Stimulated activated CD4-positive, alpha-beta T cell treated with anti-CD3 and anti-CD28 coated beads, Interleukin-4, amount 100 ng/mL, for 1 hour (primary cell): Measurements from ENCODE around the gene ZP3.
"Not testable (repeated sequence)": the region's sequence is repeated elsewhere in the genome, so short reads cannot be mapped to it uniquely, and the experiment has no call there.

Source experiments
- DNase-seq: peaks from one replicate; pipeline ENCODE4 v3.0.0-alpha.2; 2020

The ZP3 gene

DNA sequence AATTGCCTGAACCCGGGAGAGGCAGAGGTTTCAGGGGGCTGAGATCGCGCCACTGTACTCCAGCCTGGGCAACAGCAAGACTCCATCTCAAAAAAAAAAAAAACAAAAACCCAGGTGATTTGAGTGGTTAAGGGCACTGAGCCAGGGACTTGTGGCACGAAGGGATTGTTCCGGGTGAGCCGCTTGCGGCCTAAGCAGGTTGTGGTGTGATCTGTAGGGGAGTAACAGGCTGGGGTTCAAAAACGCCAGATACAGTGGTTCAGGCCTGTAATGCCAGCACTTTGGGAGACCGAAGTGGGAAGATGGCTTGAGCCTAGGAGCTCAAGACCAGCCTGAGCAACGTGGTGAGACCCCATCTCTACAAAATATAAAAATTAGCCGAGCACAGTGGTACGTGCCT lies 19.1 kb downstream of the ZP3 start:
- not testable (repeated sequence) for DNase-seq

DNA sequence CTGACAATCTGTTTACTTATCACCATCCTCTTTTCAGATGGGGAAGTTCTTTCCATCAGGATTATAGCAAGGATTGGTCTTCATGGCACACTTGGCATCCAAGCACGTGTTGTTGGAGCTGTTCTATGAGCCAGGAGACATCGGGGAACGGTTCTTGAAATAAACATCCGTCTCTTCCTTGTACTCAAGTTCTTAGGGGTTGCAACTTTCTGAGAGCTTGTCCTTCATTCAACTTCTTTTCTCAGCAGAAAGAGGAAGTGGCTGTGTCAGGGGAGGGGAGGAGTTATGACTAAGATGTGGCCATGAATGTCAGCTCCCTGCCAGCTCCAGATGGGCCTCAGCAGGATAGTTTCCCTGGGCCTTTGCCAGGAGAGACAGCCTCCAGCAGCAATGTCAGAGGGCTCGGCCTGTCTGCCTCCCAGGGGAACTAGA lies 20.8 kb downstream of the ZP3 start:
- not testable (repeated sequence) for DNase-seq

DNA sequence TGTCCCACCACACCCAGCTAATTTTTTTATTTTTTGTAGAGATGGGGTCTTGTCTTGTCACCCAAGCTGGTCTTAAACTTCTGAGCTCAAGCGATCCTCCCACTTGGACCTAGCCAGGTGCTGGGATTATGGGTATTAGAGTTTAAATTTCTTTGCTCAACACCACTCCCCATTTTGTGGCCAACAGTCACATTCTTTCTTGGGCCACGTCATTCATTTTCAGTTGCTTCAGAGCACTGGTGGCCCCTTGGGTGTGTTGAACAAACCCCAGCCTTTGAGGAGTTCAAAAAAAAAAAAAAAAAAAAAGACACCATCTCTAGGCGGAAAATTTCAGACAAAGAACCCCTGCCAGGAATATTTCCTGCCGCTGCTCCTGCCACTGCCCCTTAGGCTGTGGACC lies 32.3 kb downstream of the ZP3 start:
- DNase-seq, result not testable (repeated sequence)

DNA sequence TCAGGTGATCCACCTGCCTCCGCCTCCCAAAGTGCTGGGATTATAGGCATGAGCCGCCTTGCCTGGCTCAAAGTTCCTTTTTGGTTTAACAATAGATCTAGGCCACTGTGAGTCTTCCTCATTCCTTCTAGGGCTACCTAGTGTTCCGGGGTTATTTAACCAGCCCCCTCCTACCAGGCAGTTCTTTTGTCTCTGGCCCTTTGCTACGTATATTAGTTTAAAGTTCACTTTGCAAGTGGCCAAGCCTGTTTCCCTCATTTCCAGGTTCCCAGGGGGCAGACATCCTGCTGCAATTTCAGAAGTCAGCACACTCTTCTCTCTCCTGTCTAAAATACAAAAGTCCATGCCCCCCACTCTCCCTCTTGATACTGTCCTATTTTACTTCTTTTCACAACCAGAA lies 33.8 kb downstream of the ZP3 start:
- DNase-seq, result not testable (repeated sequence)

DNA sequence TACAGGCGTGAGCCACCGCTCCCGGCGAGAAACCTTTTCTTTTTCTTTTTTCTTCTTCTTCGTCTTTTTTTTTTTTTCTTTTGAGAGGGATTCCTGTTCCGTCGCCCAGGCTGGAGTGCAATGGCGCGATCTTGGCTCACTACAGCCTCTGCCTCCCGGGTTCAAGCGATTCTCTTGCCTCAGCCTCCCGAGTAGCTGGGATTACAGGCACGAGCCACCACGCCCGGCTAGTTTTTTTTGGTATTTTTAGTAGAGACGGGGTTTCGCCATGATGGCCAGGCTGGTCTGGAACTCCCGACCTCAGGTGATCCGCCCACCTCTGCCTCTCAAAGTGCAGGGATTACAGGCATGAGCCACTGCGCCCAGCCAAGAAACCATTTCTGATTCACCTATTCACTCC lies 36.0 kb downstream of the ZP3 start:
- DNase-seq, result not testable (repeated sequence)

GRCh38 chr7:76461464-76462101 lies 36.8 kb downstream of the ZP3 start, which contains the start of gene DTX2:
Gene DTX2 (plus strand): TSS chr7:76461709. CDS start chr7:76480510, 18,801 bp downstream.
- peak; percentile 33 for DNase-seq

DNA sequence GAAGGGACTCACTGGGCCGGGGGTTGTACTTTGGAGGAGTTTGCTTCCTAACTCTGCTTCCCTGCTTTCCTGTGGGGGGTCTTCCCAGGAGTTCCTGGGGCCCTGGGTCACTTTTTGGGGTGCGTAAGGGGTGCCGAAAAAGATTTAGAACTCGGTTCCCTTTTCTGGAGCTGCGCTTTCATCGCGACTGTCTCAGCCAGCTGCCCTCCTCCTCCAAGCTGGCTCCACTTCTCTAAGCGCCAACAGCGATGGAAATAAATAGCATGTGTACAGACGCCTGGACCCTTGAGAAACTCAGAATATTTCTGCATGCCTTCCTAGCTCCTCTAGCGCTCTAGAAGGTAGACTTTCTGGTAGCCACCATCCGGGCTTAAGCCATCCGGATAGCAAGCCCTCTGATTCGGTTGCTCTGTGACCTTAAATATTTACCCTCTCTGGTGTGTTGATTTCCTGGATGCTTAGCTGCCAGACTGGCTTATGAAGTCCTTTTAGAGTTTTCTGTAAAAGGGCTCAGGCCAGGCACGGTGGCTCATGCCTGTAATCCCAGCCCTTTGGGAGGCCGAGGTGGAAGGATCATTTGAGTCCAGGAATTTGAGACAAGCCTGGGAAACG lies 37.6 kb downstream of the ZP3 start:
- DNase-seq, result not testable (repeated sequence)

- not testable (repeated sequence) for DNase-seq
Observed at GRCh38 chr7:76464959-76465358, 40.2 kb downstream of the ZP3 start.

DNA sequence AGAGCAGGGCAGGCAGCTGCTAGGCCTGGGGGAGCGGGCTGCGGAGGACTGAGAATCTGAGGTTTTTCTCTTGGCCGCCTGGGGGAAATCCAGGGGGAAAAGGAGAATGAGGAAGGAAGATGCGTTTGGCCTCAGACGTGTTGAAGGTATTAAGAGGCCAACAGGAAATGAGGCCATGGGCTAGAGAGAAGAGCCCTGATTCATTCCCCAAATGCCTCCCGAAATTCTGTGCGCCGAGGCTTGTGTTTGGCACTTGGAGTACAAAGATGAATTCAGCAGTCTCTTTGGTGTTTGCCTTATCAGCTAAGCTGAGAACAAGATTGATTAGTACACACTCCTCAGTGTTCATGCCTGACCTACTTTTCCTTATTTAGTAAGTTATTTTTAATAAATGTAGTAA lies 41.2 kb downstream of the ZP3 start:
- not testable (repeated sequence) for DNase-seq

- not testable (repeated sequence) for DNase-seq
Observed at GRCh38 chr7:76467743-76468404, 43.1 kb downstream of the ZP3 start.

- DNase-seq, result not testable (repeated sequence)
Observed at GRCh38 chr7:76471556-76472221, 46.9 kb downstream of the ZP3 start.

DNA sequence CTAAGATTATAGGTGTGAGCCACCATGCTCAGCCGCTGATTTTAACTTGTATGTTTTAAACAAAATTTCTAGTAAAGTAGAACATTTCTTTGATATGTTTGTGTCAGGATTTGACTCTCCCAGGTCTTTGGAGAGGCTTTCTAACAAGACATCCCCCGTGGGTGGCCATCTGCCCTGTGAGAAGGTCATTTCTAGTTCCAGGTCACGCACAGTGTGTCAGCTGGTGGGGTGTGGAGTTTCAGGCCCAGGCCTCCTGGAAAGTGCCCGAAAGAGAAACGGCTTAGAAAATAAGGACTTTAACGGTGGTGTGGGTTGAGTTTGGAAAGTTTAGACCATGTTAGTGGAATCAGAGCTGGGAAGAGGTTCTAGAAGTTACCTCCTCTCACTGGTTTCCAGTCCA lies 48.3 kb downstream of the ZP3 start:
- not testable (repeated sequence) for DNase-seq

- not testable (repeated sequence) for DNase-seq
Observed at GRCh38 chr7:76476280-76476679, 51.5 kb downstream of the ZP3 start.

- not testable (repeated sequence) for DNase-seq
Observed at GRCh38 chr7:76476742-76477474, 52.2 kb downstream of the ZP3 start.

- not testable (repeated sequence) for DNase-seq
Observed at GRCh38 chr7:76479628-76480027, 54.9 kb downstream of the ZP3 start.

- DNase-seq, result not testable (repeated sequence)
Observed at GRCh38 chr7:76480403-76481253, 55.9 kb downstream of the ZP3 start.

DNA sequence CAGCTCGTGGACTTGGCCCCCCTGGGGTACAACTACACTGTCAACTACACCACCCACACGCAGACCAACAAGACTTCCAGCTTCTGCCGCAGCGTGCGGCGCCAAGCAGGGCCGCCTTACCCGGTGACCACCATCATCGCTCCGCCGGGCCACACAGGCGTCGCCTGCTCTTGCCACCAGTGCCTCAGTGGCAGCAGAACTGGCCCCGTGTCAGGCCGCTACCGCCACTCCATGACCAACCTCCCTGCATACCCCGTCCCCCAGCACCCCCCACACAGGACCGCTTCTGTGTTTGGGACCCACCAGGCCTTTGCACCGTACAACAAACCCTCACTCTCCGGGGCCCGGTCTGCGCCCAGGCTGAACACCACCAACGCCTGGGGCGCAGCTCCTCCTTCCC lies 57.9 kb downstream of the ZP3 start:
- DNase-seq, result not testable (repeated sequence)

DNA sequence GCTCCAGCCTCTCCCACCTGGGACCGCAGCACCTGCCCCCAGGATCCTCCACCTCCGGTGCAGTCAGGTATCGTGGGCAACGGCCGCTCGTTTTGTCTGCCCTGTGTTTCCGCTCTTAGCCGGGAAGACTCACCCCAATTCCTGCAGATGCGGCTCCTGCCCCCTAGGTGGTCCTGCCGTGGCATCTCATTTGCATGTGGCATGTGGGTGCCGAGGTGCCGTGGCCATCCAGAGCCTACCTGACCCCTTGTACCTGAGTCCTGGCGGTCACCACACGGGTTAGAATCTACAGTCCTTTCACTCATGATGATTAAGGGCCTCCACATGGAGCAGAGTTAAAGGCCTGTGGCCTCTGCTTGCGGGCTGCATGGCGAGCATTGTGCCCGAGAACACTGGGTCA lies 58.3 kb downstream of the ZP3 start:
- DNase-seq, result not testable (repeated sequence)

- DNase-seq, result not testable (repeated sequence)
Observed at GRCh38 chr7:76484456-76484855, 59.7 kb downstream of the ZP3 start.

GRCh38 chr7:76485822-76486610 lies 61.3 kb downstream of the ZP3 start:
- not testable (repeated sequence) for DNase-seq

DNA sequence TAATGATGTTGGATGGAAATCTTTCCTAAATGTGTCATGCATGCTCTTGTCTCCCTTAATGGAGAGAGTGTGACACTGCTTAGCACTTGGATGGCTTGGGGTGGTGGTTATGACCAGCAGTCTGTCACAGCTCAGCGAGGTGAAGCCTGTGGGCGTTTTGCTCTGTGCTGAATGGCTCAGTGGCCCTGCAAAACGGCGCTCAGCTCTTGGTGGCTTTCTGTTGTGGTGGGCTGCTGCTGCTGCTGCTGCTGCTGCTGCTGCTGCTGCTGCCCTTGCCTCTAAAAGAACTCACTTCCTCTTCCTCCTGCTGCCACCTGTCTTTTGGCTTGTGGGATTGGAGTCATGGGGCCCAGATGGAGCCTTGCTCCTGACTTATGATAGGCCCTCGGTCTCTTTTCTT lies 61.9 kb downstream of the ZP3 start:
- peak; percentile 29 for DNase-seq
